Mesothelial cell of epicardium (in vitro differentiated cells): ENCODE measurements around the gene GRM8. TPM values are rescaled to one million over a fixed set of nuclear protein-coding genes. Genes with fewer than 3 reads are reported as not detected.

ENCODE experiments used
- DNase-seq, 2 experiments: peaks; one replicate each; pipeline ENCODE4 v3.0.0; 2021; ENCODE audit warnings: low spot score in 2 of 2; ENCODE audit not compliant: unreplicated experiment in 2 of 2
- H3K27ac Mint-ChIP-seq: 2 replicates; pipeline ENCODE4 v1.8.0; 2021; ENCODE audit warnings: mixed read lengths
- H3K27me3 Mint-ChIP-seq: 2 replicates; pipeline ENCODE4 v1.8.0; 2021; ENCODE audit warnings: low read depth, mixed read lengths
- H3K36me3 Mint-ChIP-seq: 2 replicates; pipeline ENCODE4 v1.8.0; 2021; ENCODE audit warnings: mixed read lengths
- H3K4me1 Mint-ChIP-seq: 2 replicates; pipeline ENCODE4 v1.8.0; 2021; ENCODE audit warnings: mixed read lengths
- H3K4me3 Mint-ChIP-seq: 2 replicates; pipeline ENCODE4 v1.8.0; 2021; ENCODE audit warnings: mild to moderate bottlenecking, moderate library complexity, mixed read lengths
- H3K9me3 Mint-ChIP-seq: 2 replicates; pipeline ENCODE4 v1.8.0; 2021; ENCODE audit warnings: mixed read lengths
- CTCF ChIP-seq: fragments of 200-600 bp; sonication (generic); IDR thresholded peaks from one replicate; pipeline ENCODE4 v1.5.0; 2021; ENCODE audit warnings: antibody characterized with exemption; ENCODE audit not compliant: unreplicated experiment
- total RNA-seq: library from RNA; stranded (reverse); gene quantifications from 3 replicates; pipeline ENCODE4 v1.2.1, GENCODE V29; 2021

Gene GRM8
- total RNA-seq, 1 donor from 2014 or later, result 1.0 TPM

GRCh38 chr7:127017196-127017595 lies 235.5 kb downstream of the GRM8 start:
- peaks cover 4% of the 10 kb centered on the region for H3K27me3 Mint-ChIP-seq
- DNase-seq, result no peak
- no peak overlapping the region for H3K4me3 Mint-ChIP-seq
- no peak overlapping the region for H3K27ac Mint-ChIP-seq
- no peaks in the 10 kb centered on the region for H3K4me1 Mint-ChIP-seq
- H3K36me3 Mint-ChIP-seq, result no peaks in the 10 kb centered on the region
- no peak for TF ChIP-seq CTCF
- H3K9me3 Mint-ChIP-seq, result no peaks in the 10 kb centered on the region

- H3K4me1 Mint-ChIP-seq, result no peaks in the 10 kb centered on the region
- no peak overlapping the region for H3K27ac Mint-ChIP-seq
- H3K9me3 Mint-ChIP-seq, result peaks cover 5% of the 10 kb centered on the region
- peaks cover 13% of the 10 kb centered on the region for H3K27me3 Mint-ChIP-seq
- TF ChIP-seq CTCF, result no peak
- DNase-seq, result no peak
- no peak overlapping the region for H3K4me3 Mint-ChIP-seq
- H3K36me3 Mint-ChIP-seq, result no peaks in the 10 kb centered on the region
Measured at GRCh38 chr7:127000725-127001124, 252.0 kb downstream of the GRM8 start.

GRCh38 chr7:126996659-126997058 lies 256.1 kb downstream of the GRM8 start:
- Mint-ChIP-seq H3K4me3 (no peak overlapping the region), H3K4me1 (no peaks in the 10 kb centered on the region), H3K27me3 (peaks cover 12% of the 10 kb centered on the region), H3K27ac (no peak overlapping the region), H3K9me3 (peaks cover 5% of the 10 kb centered on the region), H3K36me3 (no peaks in the 10 kb centered on the region)
- no peak for DNase-seq
- TF ChIP-seq CTCF, result no peak

- Mint-ChIP-seq H3K27me3 (peaks cover 3% of the 10 kb centered on the region), H3K36me3 (no peaks in the 10 kb centered on the region), H3K9me3 (peaks cover 5% of the 10 kb centered on the region), H3K4me1 (no peaks in the 10 kb centered on the region), H3K27ac (no peak overlapping the region), H3K4me3 (no peak overlapping the region)
- no peak for DNase-seq
- TF ChIP-seq CTCF, result no peak
Measured at GRCh38 chr7:126993626-126994213, 259.0 kb downstream of the GRM8 start.

GRCh38 chr7:126988022-126988421 lies 264.7 kb downstream of the GRM8 start:
- no peaks in the 10 kb centered on the region for H3K36me3 Mint-ChIP-seq
- H3K9me3 Mint-ChIP-seq, result peaks cover 4% of the 10 kb centered on the region
- no peaks in the 10 kb centered on the region for H3K4me1 Mint-ChIP-seq
- no peak for TF ChIP-seq CTCF
- no peak overlapping the region for H3K27ac Mint-ChIP-seq
- no peak for DNase-seq
- H3K27me3 Mint-ChIP-seq, result no peaks in the 10 kb centered on the region
- no peak overlapping the region for H3K4me3 Mint-ChIP-seq

- Mint-ChIP-seq H3K4me1 (no peaks in the 10 kb centered on the region), H3K27ac (no peak overlapping the region), H3K9me3 (peaks cover 13% of the 10 kb centered on the region), H3K36me3 (no peaks in the 10 kb centered on the region), H3K4me3 (no peak overlapping the region), H3K27me3 (peaks cover 15% of the 10 kb centered on the region)
- DNase-seq, result no peak
- TF ChIP-seq CTCF, result no peak
Measured at GRCh38 chr7:126979722-126980121, 273.0 kb downstream of the GRM8 start.
